SK-N-SH (cell line): ENCODE data around the gene ORMDL3. TPM values are rescaled to one million over a fixed set of nuclear protein-coding genes. Genes with fewer than 3 reads are reported as not detected.

Experiments
- CTCF ChIA-PET: fragments of 300-600, 350-600 bp; formaldehyde crosslinking; extraction: SDS; loops from one replicate; lab custom pipeline; 2021; lab: Yijun Ruan, JAX
- POLR2A ChIA-PET: fragments of 350-600 bp; sonication (Branson Sonifier 250); formaldehyde crosslinking; extraction: SDS; loops from one replicate; lab custom pipeline; 2020; ENCODE audit warnings: antibody characterized with exemption, inconsistent platforms; lab: Yijun Ruan, JAX
- DNase-seq: peaks from one replicate; pipeline ENCODE4 v3.0.0; 2012
- H2AFZ ChIP-seq: fragments of 200-600 bp; sonication (generic); 2 replicates; pipeline ENCODE4 v1.8.1; 2016; ENCODE audit warnings: antibody characterized with exemption, mild to moderate bottlenecking, low read depth
- H3F3A ChIP-seq: fragments of 200-600 bp; sonication (generic); replicated peaks from 2 replicates; pipeline ENCODE3; 2016; ENCODE audit warnings: antibody characterized with exemption, mild to moderate bottlenecking; ENCODE audit not compliant: insufficient read depth
- H3K27ac ChIP-seq, 2 experiments: fragments of 200-500 bp in 1 of 2; fragments of 200-600 bp in 1 of 2; sonication (Bioruptor generic) in 1 of 2; sonication (generic), shearing (Covaris generic) in 1 of 2; 2 replicates each; pipeline versions ENCODE4 v1.5.1 to v1.6.1; 2014 to 2016; ENCODE audit warnings: low read depth in 2 of 2, inconsistent platforms in 1 of 2, low read length in 1 of 2, mild to moderate bottlenecking in 1 of 2, mixed read lengths in 1 of 2
- H3K27me3 ChIP-seq: fragments of 200-600 bp; sonication (generic), shearing (Covaris generic); 2 replicates; pipeline ENCODE4 v1.6.1; 2016; ENCODE audit warnings: mixed run types; ENCODE audit not compliant: insufficient read depth
- H3K36me3 ChIP-seq, 2 experiments: fragments of 200-500 bp in 1 of 2; fragments of 200-600 bp in 1 of 2; sonication (Bioruptor generic) in 1 of 2; sonication (generic) in 1 of 2; replicated peaks in 1 of 2; 2 replicates each; pipeline versions ENCODE3 to v1.5.1; 2014 to 2016; ENCODE audit warnings: low read length in 1 of 2, mild to moderate bottlenecking in 1 of 2; ENCODE audit not compliant: insufficient read depth in 2 of 2, control insufficient read depth in 1 of 2
- H3K4me1 ChIP-seq, 2 experiments: fragments of 200-500 bp in 1 of 2; fragments of 200-600 bp in 1 of 2; sonication (Bioruptor generic) in 1 of 2; sonication (generic), shearing (Covaris generic) in 1 of 2; 2 replicates each; pipeline versions ENCODE4 v1.5.1 to v1.6.1; 2014 to 2016; ENCODE audit warnings: low read depth in 1 of 2, low read length in 1 of 2, mixed run types in 1 of 2; ENCODE audit not compliant: insufficient read depth in 2 of 2, control insufficient read depth in 1 of 2
- H3K4me2 ChIP-seq: fragments of 200-600 bp; sonication (generic), shearing (Covaris generic); 2 replicates; pipeline ENCODE4 v1.6.1; 2017; ENCODE audit warnings: mixed run types
- H3K4me3 ChIP-seq, 2 experiments: fragments of 200-500 bp in 1 of 2; fragments of 200-600 bp in 1 of 2; sonication (Bioruptor generic) in 1 of 2; sonication (generic), shearing (Covaris generic) in 1 of 2; 2 replicates each; pipeline versions ENCODE4 v1.5.1 to v1.8.1; 2014 to 2016; ENCODE audit warnings: low read depth in 2 of 2, inconsistent platforms in 1 of 2, low read length in 1 of 2, mild to moderate bottlenecking in 1 of 2, mixed read lengths in 1 of 2, moderate library complexity in 1 of 2
- H3K79me2 ChIP-seq: fragments of 200-600 bp; sonication (generic); 2 replicates; pipeline ENCODE4 v1.8.1; 2017; ENCODE audit warnings: mild to moderate bottlenecking; ENCODE audit not compliant: insufficient read depth
- H3K9ac ChIP-seq: fragments of 200-600 bp; sonication (generic); 2 replicates; pipeline ENCODE4 v1.6.1; 2017; ENCODE audit warnings: mixed run types
- H3K9me2 ChIP-seq: fragments of 200-600 bp; sonication (generic); 2 replicates; pipeline ENCODE4 v1.6.1; 2017; ENCODE audit warnings: mixed run types
- H3K9me3 ChIP-seq: fragments of 200-600 bp; sonication (generic); 2 replicates; pipeline ENCODE4 v1.6.1; 2017; ENCODE audit warnings: mixed run types, mild to moderate bottlenecking, moderate library complexity
- H4K20me1 ChIP-seq: fragments of 200-600 bp; sonication (generic); 2 replicates; pipeline ENCODE4 v1.6.1; 2017; ENCODE audit warnings: mild to moderate bottlenecking, mixed run types; ENCODE audit not compliant: insufficient read depth
- CHD2 ChIP-seq: fragments of 150-350 bp; IDR thresholded peaks from 2 replicates; pipeline ENCODE4 v1.6.1; 2018; ENCODE audit warnings: low read length; ENCODE audit not compliant: partially characterized antibody
- ELF1 ChIP-seq: IDR thresholded peaks from 2 replicates; pipeline ENCODE4 v1.4.0; 2012
- EP300 ChIP-seq, 2 experiments: IDR thresholded peaks; 2 replicates each; pipeline versions ENCODE4 v1.4.0 to v1.6.1; 2012; ENCODE audit warnings: borderline replicate concordance in 1 of 2, low read depth in 1 of 2, low read length in 1 of 2
- FOSL2 ChIP-seq: IDR thresholded peaks from 2 replicates; pipeline ENCODE4 v1.4.0; 2012; ENCODE audit warnings: low read depth, mild to moderate bottlenecking, moderate library complexity, borderline replicate concordance
- GABPA ChIP-seq: IDR thresholded peaks from 2 replicates; pipeline ENCODE4 v1.4.0; 2012; ENCODE audit warnings: low read depth, mild to moderate bottlenecking
- GATA2 ChIP-seq: sonication (generic); formaldehyde crosslinking; IDR thresholded peaks from 2 replicates; pipeline ENCODE4 v1.5.0; 2020; ENCODE audit warnings: mild to moderate bottlenecking, missing genetic modification reagents
- IRF3 ChIP-seq: fragments of 150-350 bp; IDR thresholded peaks from 2 replicates; pipeline ENCODE4 v1.6.1; 2016; ENCODE audit warnings: mild to moderate bottlenecking, low read depth, low read length
- JUND ChIP-seq: IDR thresholded peaks from 2 replicates; pipeline ENCODE4 v1.4.0; 2012
- MAX ChIP-seq: IDR thresholded peaks from 2 replicates; pipeline ENCODE4 v1.4.0; 2012; ENCODE audit warnings: low read depth
- MEF2A ChIP-seq: IDR thresholded peaks from 2 replicates; pipeline ENCODE4 v1.4.0; 2012; ENCODE audit warnings: low read depth, borderline replicate concordance
- MXI1 ChIP-seq: IDR thresholded peaks from 2 replicates; pipeline ENCODE4 v1.6.1; 2012; ENCODE audit warnings: mild to moderate bottlenecking, low read depth, low read length, improper control_type of control experiment
- NFIC ChIP-seq: IDR thresholded peaks from 2 replicates; pipeline ENCODE4 v1.4.0; 2012; ENCODE audit warnings: borderline replicate concordance
- NRF1 ChIP-seq: IDR thresholded peaks from 2 replicates; pipeline ENCODE4 v1.6.1; 2012; ENCODE audit warnings: low read depth, mild to moderate bottlenecking, low read length
- RAD21 ChIP-seq: IDR thresholded peaks from 2 replicates; pipeline ENCODE4 v1.6.1; 2012; ENCODE audit warnings: mild to moderate bottlenecking, low read length
- REST ChIP-seq: IDR thresholded peaks from 2 replicates; pipeline ENCODE4 v1.6.1; 2012; ENCODE audit warnings: mild to moderate bottlenecking, low read depth, low read length, moderate library complexity
- RFX5 ChIP-seq: IDR thresholded peaks from 2 replicates; pipeline ENCODE4 v1.6.1; 2012; ENCODE audit warnings: mild to moderate bottlenecking, improper control_type of control experiment, low read length
- SIN3A ChIP-seq: IDR thresholded peaks from 2 replicates; pipeline ENCODE4 v1.6.1; 2012; ENCODE audit warnings: low read depth, mild to moderate bottlenecking, low read length, moderate library complexity, borderline replicate concordance
- TAF1 ChIP-seq: IDR thresholded peaks from 2 replicates; pipeline ENCODE4 v1.6.1; 2012; ENCODE audit warnings: low read depth, mild to moderate bottlenecking, low read length, moderate library complexity, borderline replicate concordance
- TCF12 ChIP-seq: IDR thresholded peaks from 2 replicates; pipeline ENCODE4 v1.4.0; 2012
- USF1 ChIP-seq: IDR thresholded peaks from 2 replicates; pipeline ENCODE4 v1.4.0; 2012; ENCODE audit warnings: low read depth, borderline replicate concordance
- USF2 ChIP-seq: fragments of 150-350 bp; IDR thresholded peaks from 2 replicates; pipeline ENCODE4 v1.6.1; 2017; ENCODE audit warnings: antibody characterized with exemption, low read length, low read depth, borderline replicate concordance
- YY1 ChIP-seq: IDR thresholded peaks from 2 replicates; pipeline ENCODE4 v1.4.0; 2012; ENCODE audit warnings: low read depth, mild to moderate bottlenecking
- WGBS: methylation state at CpG from one replicate; pipeline ENCODE4 v1.1.6; 2017; ENCODE audit warnings: low lambda C conversion rate; 5-methylcytosine and 5-hydroxymethylcytosine counted together
- polyA plus RNA-seq, 3 experiments: library from polyadenylated mRNA; depleted of rRNA; stranded (reverse); fragments of >200 nt; gene quantifications; 2 replicates each; pipeline ENCODE4 v1.2.3, GENCODE V29; 2012

The ORMDL3 gene
- polyA plus RNA-seq, 1 of the 3 experiments (the other 2 are of a cell fraction): 27.8 TPM

GRCh38 chr17:39968761-39969160, 41.4 kb upstream of the ORMDL3 start:
- no peak overlapping the region for H3K4me3 ChIP-seq
- H3K9me2 ChIP-seq: no peaks in the 10 kb centered on the region
- POLR2A ChIA-PET: no interaction called here
- no peak for TF ChIP-seq NRF1
- TF ChIP-seq IRF3: no peak
- TF ChIP-seq MEF2A: no peak
- no peak for TF ChIP-seq FOSL2
- no peak for TF ChIP-seq MAX
- no peak for TF ChIP-seq TCF12
- no peak for TF ChIP-seq GABPA
- TF ChIP-seq GATA2 (CRISPR knock-in tag): no peak
- TF ChIP-seq CHD2: no peak
- no peak for TF ChIP-seq USF2
- no peak for TF ChIP-seq MXI1
- TF ChIP-seq RAD21: no peak
- no peak for TF ChIP-seq SIN3A
- no peak for TF ChIP-seq YY1
- TF ChIP-seq, all 33 proteins: peak for 0
- CTCF ChIA-PET: interaction anchor here (0.7 to 6.2 kb wide), 6 partner anchors 10 to 58 kb away, joined by 3 to 29 read pairs (median 3); partner anchors contain the start of gene PSMD3
- Histone ChIP-seq H3K9ac (no peak overlapping the region), H4K20me1 (no peaks in the 10 kb centered on the region), H3K27ac (no peak overlapping the region), H3K27me3 (no peaks in the 10 kb centered on the region), H2AFZ (no peak overlapping the region), H3K4me2 (no peak overlapping the region), H3F3A (no peaks in the 10 kb centered on the region), H3K9me3 (no peaks in the 10 kb centered on the region), H3K4me1 (peaks cover 0 to 3% of the 10 kb centered on the region in 2 experiments; a peak in 1 of 4 replicates), H3K36me3 (no peaks in the 10 kb centered on the region), H3K79me2 (no peaks in the 10 kb centered on the region)
- WGBS: 48% methylated on average over 2 of the region's 2 CpGs
- no peak for DNase-seq

GRCh38 chr17:39966771-39967170, 39.4 kb upstream of the ORMDL3 start:
- CTCF ChIA-PET: interaction anchor here (0.8 to 6.2 kb wide), 4 partner anchors 8 to 27 kb away, joined by 3 to 29 read pairs (median 12); partner anchors contain the start of gene PSMD3
- no peak for TF ChIP-seq REST
- no peak for TF ChIP-seq FOSL2
- no peak for TF ChIP-seq EP300 (IDR thresholded peaks at IDR 0.05; ENCODE audit: borderline replicate concordance in 1 of 2, low read depth in 1 of 2, low read length in 1 of 2)
- no peak for TF ChIP-seq ELF1
- TF ChIP-seq USF2: no peak
- TF ChIP-seq TAF1: no peak
- TF ChIP-seq RFX5: no peak
- no peak for TF ChIP-seq USF1
- no peak for TF ChIP-seq JUND
- TF ChIP-seq NFIC: no peak
- no peaks in the 10 kb centered on the region for H3K27me3 ChIP-seq

More at GRCh38 chr17:39966771-39967170, 39.4 kb upstream of the ORMDL3 start:
- Histone ChIP-seq H3K4me3 (no peak overlapping the region), H4K20me1 (no peaks in the 10 kb centered on the region), H3K9me2 (no peaks in the 10 kb centered on the region), H3K36me3 (no peaks in the 10 kb centered on the region), H3K9me3 (no peaks in the 10 kb centered on the region), H3K9ac (no peak overlapping the region), H3K27ac (no peak overlapping the region), H3F3A (no peaks in the 10 kb centered on the region), H3K4me1 (no peaks in the 10 kb centered on the region), H3K79me2 (no peaks in the 10 kb centered on the region), H2AFZ (no peak overlapping the region), H3K4me2 (no peak overlapping the region)
- POLR2A ChIA-PET: no interaction called here
- no peak for DNase-seq
- WGBS: 43% methylated on average over 6 of the region's 6 CpGs
